NCI-H146 treated with DMSO at 0.1 percent for 48 hours (cell line): ENCODE results near the gene LRRN1.
"Not testable (repeated sequence)": the region's sequence is repeated elsewhere in the genome, so short reads cannot be mapped to it uniquely, and the experiment has no call there.

Experiments
- DNase-seq: peaks from one replicate; lab custom pipeline; 2025; ENCODE audit not compliant: unreplicated experiment; lab: John Stamatoyannopoulos, UW

The LRRN1 gene

GRCh38 chr3:3806856-3807255 lies 7.6 kb downstream of the LRRN1 start:
- DNase-seq: no peak

- no peak for DNase-seq
Measured at GRCh38 chr3:3813013-3813412, 13.8 kb downstream of the LRRN1 start.

- no peak for DNase-seq
Measured at GRCh38 chr3:3815206-3815605, 16.0 kb downstream of the LRRN1 start.

GRCh38 chr3:3816034-3816433 lies 16.8 kb downstream of the LRRN1 start:
- no peak for DNase-seq

- no peak for DNase-seq
Measured at GRCh38 chr3:3817865-3818264, 18.6 kb downstream of the LRRN1 start.

GRCh38 chr3:3821777-3822176 lies 22.5 kb downstream of the LRRN1 start:
- no peak for DNase-seq

GRCh38 chr3:3825035-3825434 lies 25.8 kb downstream of the LRRN1 start:
- no peak for DNase-seq

GRCh38 chr3:3826521-3826920 lies 27.3 kb downstream of the LRRN1 start:
- no peak for DNase-seq

- no peak for DNase-seq
Measured at GRCh38 chr3:3827111-3827510, 27.9 kb downstream of the LRRN1 start.

- not testable (repeated sequence) for DNase-seq
Measured at GRCh38 chr3:3828417-3828816, 29.2 kb downstream of the LRRN1 start.

- no peak for DNase-seq
Measured at GRCh38 chr3:3836845-3837244, 37.6 kb downstream of the LRRN1 start.

GRCh38 chr3:3842356-3842755 lies 43.1 kb downstream of the LRRN1 start:
- no peak for DNase-seq

GRCh38 chr3:3847994-3848922 lies 49.0 kb downstream of the LRRN1 start:
- no peak for DNase-seq

- no peak for DNase-seq
Measured at GRCh38 chr3:3848923-3849275, 49.7 kb downstream of the LRRN1 start.

- no peak for DNase-seq
Measured at GRCh38 chr3:3851621-3852323, 52.5 kb downstream of the LRRN1 start.

- DNase-seq: no peak
Measured at GRCh38 chr3:3853544-3853943, 54.3 kb downstream of the LRRN1 start.

GRCh38 chr3:3855056-3855455 lies 55.8 kb downstream of the LRRN1 start:
- no peak for DNase-seq

- no peak for DNase-seq
Measured at GRCh38 chr3:3860235-3860634, 61.0 kb downstream of the LRRN1 start.

GRCh38 chr3:3862534-3862933 lies 63.3 kb downstream of the LRRN1 start:
- no peak for DNase-seq

GRCh38 chr3:3875491-3875890 lies 76.3 kb downstream of the LRRN1 start:
- DNase-seq: no peak

- DNase-seq: no peak
Measured at GRCh38 chr3:3881050-3881449, 81.8 kb downstream of the LRRN1 start.

GRCh38 chr3:3887311-3887710 lies 88.1 kb downstream of the LRRN1 start:
- not testable (repeated sequence) for DNase-seq
